OCI-LY7 (cell line): Measurements from ENCODE around the gene SLC6A17. TPM values are rescaled to one million over a fixed set of nuclear protein-coding genes. Genes with fewer than 3 reads are reported as not detected.

ENCODE experiments used
- BruUV-seq: library from RNA; stranded (reverse); fragments of 400-500 nt; replicated peaks from 2 replicates; lab custom pipeline; 2021; lab: Mats Ljungman, UMichigan
- CTCF ChIA-PET: fragments of 300-600 bp; sonication (Branson Sonifier 250); formaldehyde crosslinking; loops from one replicate; lab custom pipeline; 2022; ENCODE audit warnings: antibody characterized with exemption; ENCODE audit not compliant: unreplicated experiment; lab: Charles Lee
- POLR2A ChIA-PET: fragments of 300-600 bp; sonication (Branson Sonifier 250); formaldehyde crosslinking; loops from one replicate; lab custom pipeline; 2022; ENCODE audit warnings: antibody characterized with exemption; lab: Charles Lee
- DNase-seq: peaks from one replicate; pipeline ENCODE4 v3.0.0-alpha.2; 2015; ENCODE audit warnings: low spot score
- H2AFZ ChIP-seq: fragments of 200-600 bp; sonication (generic), shearing (Covaris generic); 2 replicates; pipeline ENCODE4 v1.6.1; 2014; ENCODE audit warnings: mild to moderate bottlenecking, antibody characterized with exemption, low read length, moderate library complexity
- H3K27ac ChIP-seq: fragments of 200-600 bp; sonication (generic); 2 replicates; pipeline ENCODE4 v1.5.1; 2014; ENCODE audit warnings: mixed run types, low read depth, mild to moderate bottlenecking, moderate library complexity, low read length, inconsistent platforms; ENCODE audit not compliant: poor library complexity, severe bottlenecking
- H3K36me3 ChIP-seq: fragments of 200-600 bp; sonication (generic); 2 replicates; pipeline ENCODE4 v1.6.1; 2014; ENCODE audit warnings: mild to moderate bottlenecking, antibody characterized with exemption, low read length, moderate library complexity, mixed read lengths; ENCODE audit not compliant: insufficient read depth
- H3K4me1 ChIP-seq: fragments of 200-600 bp; sonication (generic); 2 replicates; pipeline ENCODE4 v1.5.1; 2014; ENCODE audit warnings: mild to moderate bottlenecking, low read length; ENCODE audit not compliant: insufficient read depth, poor library complexity, severe bottlenecking
- H3K4me2 ChIP-seq: fragments of 200-600 bp; sonication (generic); 2 replicates; pipeline ENCODE4 v1.6.1; 2014; ENCODE audit warnings: mild to moderate bottlenecking, low read length
- H3K4me3 ChIP-seq: fragments of 200-600 bp; sonication (generic); 2 replicates; pipeline ENCODE4 v1.5.1; 2014; ENCODE audit warnings: mild to moderate bottlenecking, low read depth, low read length; ENCODE audit not compliant: poor library complexity, severe bottlenecking
- H3K79me2 ChIP-seq: fragments of 200-600 bp; sonication (generic); 2 replicates; pipeline ENCODE4 v1.6.1; 2016; ENCODE audit warnings: low read depth, mild to moderate bottlenecking, low read length, moderate library complexity, mixed read lengths; ENCODE audit not compliant: insufficient read depth
- H3K9me2 ChIP-seq: fragments of 200-600 bp; sonication (generic); 2 replicates; pipeline ENCODE4 v1.6.1; 2016; ENCODE audit warnings: mild to moderate bottlenecking, low read length, mixed read lengths; ENCODE audit not compliant: insufficient read depth
- H3K9me3 ChIP-seq: fragments of 200-600 bp; sonication (generic); 2 replicates; pipeline ENCODE4 v1.6.1; 2014; ENCODE audit warnings: mild to moderate bottlenecking, mixed run types, low read length, mixed read lengths
- H4K20me1 ChIP-seq: fragments of 200-600 bp; sonication (generic); 2 replicates; pipeline ENCODE4 v1.6.1; 2014; ENCODE audit warnings: mild to moderate bottlenecking, antibody characterized with exemption, low read length, moderate library complexity, mixed read lengths; ENCODE audit not compliant: insufficient read depth
- CTCF ChIP-seq: fragments of 200-600 bp; sonication (generic); conservative IDR thresholded peaks from 2 replicates; pipeline ENCODE4 v1.5.1; 2014; ENCODE audit warnings: mild to moderate bottlenecking, antibody characterized with exemption, low read length, moderate library complexity, mixed read lengths
- EZH2phosphoT487 ChIP-seq: fragments of 200-600 bp; sonication (generic); IDR thresholded peaks from 2 replicates; pipeline ENCODE4 v1.6.1; 2018; ENCODE audit warnings: low read depth, borderline replicate concordance, mild to moderate bottlenecking, mixed run types, antibody characterized with exemption, low read length, moderate library complexity, mixed read lengths
- intact Hi-C: fragments of 100-400 bp; cut with micrococcal nuclease; formaldehyde crosslinking; loops from one replicate; pipeline ENCODE4 v1.10.0; 2022; ENCODE audit not compliant: unreplicated experiment
- total RNA-seq, 2 experiments: library from RNA; depleted of rRNA in 1 of 2; stranded (reverse); fragments of >200 nt in 1 of 2; shearing (Covaris generic) in 1 of 2; gene quantifications; 2 replicates each; pipeline ENCODE4 v1.2.3, GENCODE V29; 2014 to 2022

The SLC6A17 gene
- total RNA-seq, 2 experiments from 2014 or later = not detected

DNA sequence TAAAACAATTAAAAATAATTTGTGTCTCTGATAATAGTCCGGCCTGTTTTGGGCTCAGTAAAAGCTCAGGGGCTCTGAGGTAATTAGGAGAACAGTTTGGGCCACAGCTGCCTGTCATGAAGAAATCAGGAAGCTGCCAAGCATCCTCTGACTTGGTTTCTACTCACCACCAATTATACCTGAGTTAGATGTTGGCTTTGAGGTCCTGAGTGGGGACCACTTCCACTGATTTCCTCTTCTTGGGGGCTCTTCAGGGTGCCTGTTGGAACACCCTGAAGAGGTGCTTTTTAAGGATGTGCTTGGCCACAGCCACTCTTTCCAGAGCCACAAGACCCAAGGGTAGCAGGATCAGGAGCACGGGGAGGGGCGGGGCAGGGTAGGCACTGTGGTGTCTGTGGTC lies 10.9 kb downstream of the SLC6A17 start:
- no peaks in the 10 kb centered on the region for H3K36me3 ChIP-seq
- H3K4me1 ChIP-seq = no peaks in the 10 kb centered on the region
- no peaks in the 10 kb centered on the region for H3K79me2 ChIP-seq
- no peak overlapping the region for H2AFZ ChIP-seq
- no peaks in the 10 kb centered on the region for H4K20me1 ChIP-seq
- CTCF ChIA-PET = no interaction called here
- no TSS peak for BruUV-seq
- no peaks in the 10 kb centered on the region for H3K9me3 ChIP-seq
- intact Hi-C loops = no loop called here
- no peak overlapping the region for H3K4me2 ChIP-seq
- POLR2A ChIA-PET = no interaction called here
- H3K27ac ChIP-seq = no peak overlapping the region
- H3K4me3 ChIP-seq = no peak overlapping the region
- H3K9me2 ChIP-seq = no peaks in the 10 kb centered on the region
- DNase-seq = no peak
- no peak for TF ChIP-seq EZH2phosphoT487
- TF ChIP-seq CTCF = no peak

DNA sequence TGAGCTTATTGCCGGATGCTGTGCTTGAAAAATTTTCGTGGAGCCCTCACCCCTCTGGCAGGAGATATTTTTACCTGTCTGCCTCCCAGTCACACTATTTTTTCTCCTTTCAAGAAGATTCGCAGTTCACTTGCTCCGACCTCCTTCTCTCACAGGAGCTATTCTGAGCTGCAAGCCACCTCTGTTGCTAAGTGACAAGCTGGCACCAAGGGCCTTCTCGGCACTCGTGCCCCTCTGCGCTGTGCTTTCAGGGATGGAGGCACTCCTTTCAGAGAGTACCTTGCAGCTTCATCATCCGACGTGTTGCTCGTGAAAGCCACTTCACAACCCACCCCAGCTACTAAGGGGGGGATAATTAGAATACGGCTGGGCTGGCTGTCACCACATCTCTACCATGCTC lies 11.6 kb downstream of the SLC6A17 start:
- H3K36me3 ChIP-seq = no peaks in the 10 kb centered on the region
- no peak for DNase-seq

DNA sequence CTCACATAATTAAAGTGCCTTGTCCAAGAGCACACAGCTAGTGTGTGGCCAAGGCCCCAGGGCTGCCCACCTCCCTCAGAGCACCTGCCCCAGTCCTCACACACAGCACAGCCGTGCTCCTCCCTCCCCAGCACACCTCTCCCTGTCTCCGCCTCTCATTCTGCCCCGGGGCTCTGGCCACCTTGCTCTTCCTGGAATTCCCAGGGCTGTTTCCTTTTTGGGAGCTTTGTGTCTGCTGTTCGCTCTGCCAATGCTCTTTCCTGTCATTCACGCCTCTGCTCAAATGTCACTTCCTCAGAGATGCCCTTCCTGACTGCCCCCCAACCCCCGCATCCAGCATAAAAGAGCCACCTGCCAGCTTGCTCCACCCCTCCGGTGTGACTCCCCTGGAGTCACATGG lies 13.3 kb downstream of the SLC6A17 start:
- Histone ChIP-seq H3K9me3 (no peaks in the 10 kb centered on the region), H3K79me2 (no peaks in the 10 kb centered on the region), H3K27ac (no peak overlapping the region), H3K4me3 (no peak overlapping the region), H3K36me3 (no peaks in the 10 kb centered on the region), H2AFZ (no peak overlapping the region), H4K20me1 (no peaks in the 10 kb centered on the region), H3K4me1 (no peaks in the 10 kb centered on the region), H3K4me2 (no peak overlapping the region), H3K9me2 (no peaks in the 10 kb centered on the region)
- POLR2A ChIA-PET = no interaction called here
- intact Hi-C loops = no loop called here
- CTCF ChIA-PET = no interaction called here
- TF ChIP-seq CTCF = no peak
- TF ChIP-seq EZH2phosphoT487 = no peak
- no peak for DNase-seq
- BruUV-seq = no TSS peak

More for the DNA sequence above, 11.6 kb downstream of the SLC6A17 start:
- TF ChIP-seq CTCF (no peak), EZH2phosphoT487 (no peak)
- H2AFZ ChIP-seq = no peak overlapping the region
- H3K9me3 ChIP-seq = no peaks in the 10 kb centered on the region
- intact Hi-C loops = no loop called here
- no peak overlapping the region for H3K4me2 ChIP-seq
- POLR2A ChIA-PET = interaction anchor here (0.6 kb wide), 2 partner anchors 12 to 255 kb away, joined by 3 read pairs; no protein-coding TSS in a partner anchor
- CTCF ChIA-PET = no interaction called here
- no TSS peak for BruUV-seq
- H3K9me2 ChIP-seq = no peaks in the 10 kb centered on the region
- no peak overlapping the region for H3K27ac ChIP-seq
- no peaks in the 10 kb centered on the region for H3K4me1 ChIP-seq
- no peaks in the 10 kb centered on the region for H3K79me2 ChIP-seq
- no peak overlapping the region for H3K4me3 ChIP-seq
- H4K20me1 ChIP-seq = no peaks in the 10 kb centered on the region
